ENCODE data around the gene TTC33.

GRCh38 chr5:40572937-40573336 lies 182.8 kb downstream of the TTC33 start:
- TF ChIP-seq SUZ12 (IDR thresholded peaks at IDR 0.05; ENCODE audit: extremely low read depth, insufficient read depth, insufficient read length) (no peak), ZNF274 (IDR thresholded peaks at IDR 0.05; ENCODE audit: low read depth, low read length) (no peak), YY1 (IDR thresholded peaks at IDR 0.05; ENCODE audit: insufficient read depth, insufficient read length) (no peak)

All from NT2/D1 (cell line).